ENCODE measurements around the gene MORN1.

GRCh38 chr1:2391931-2392509 lies 666 bp upstream of the MORN1 start:
- TF ChIP-seq CTCF (IDR thresholded peaks at IDR 0.05; ENCODE audit: poor library complexity) (no peak), EZH2 (IDR thresholded peaks at IDR 0.05; ENCODE audit: borderline replicate concordance) (no peak), EZH2phosphoT487 (IDR thresholded peaks at IDR 0.05; ENCODE audit: low read depth, severe bottlenecking, unreplicated experiment) (no peak)

Measured in hepatocyte (in vitro differentiated cells).